HepG2 (cell line): Measurements from ENCODE around the gene LDAH. TPM values are rescaled to one million over a fixed set of nuclear protein-coding genes. Genes with fewer than 3 reads are reported as not detected.

Experiments used
- AGO2 ChIP-seq: fragments of 200-400 bp; formaldehyde crosslinking; optimal IDR thresholded peaks from 2 replicates; pipeline ENCODE3; 2017; ENCODE audit warnings: mild to moderate bottlenecking, low read depth, low read length, moderate library complexity
- CC2D1A ChIP-seq: sonication (generic); formaldehyde crosslinking; IDR thresholded peaks from 2 replicates; pipeline ENCODE4 v1.8.1; 2023; ENCODE audit warnings: mild to moderate bottlenecking, missing genetic modification reagents
- EEA1 ChIP-seq: sonication (generic); formaldehyde crosslinking; IDR thresholded peaks from 2 replicates; pipeline ENCODE4 v1.5.1; 2020; ENCODE audit warnings: mild to moderate bottlenecking, missing genetic modification reagents, borderline replicate concordance
- FOXP1 ChIP-seq, 2 experiments: fragments of 450-650 bp in 1 of 2; IDR thresholded peaks; 2 replicates each; pipeline ENCODE4 v1.6.1; 2017 to 2018; ENCODE audit warnings: antibody characterized with exemption in 1 of 2
- GTF3A ChIP-seq: sonication (generic); formaldehyde crosslinking; conservative IDR thresholded peaks from 2 replicates; pipeline ENCODE4 v1.4.0; 2020; ENCODE audit warnings: mild to moderate bottlenecking, missing genetic modification reagents
- JUND ChIP-seq: sonication (generic); formaldehyde crosslinking; IDR thresholded peaks from 2 replicates; pipeline ENCODE4 v1.8.0; 2022; ENCODE audit warnings: mild to moderate bottlenecking, missing genetic modification reagents
- MAFK ChIP-seq, 2 experiments: IDR thresholded peaks in 1 of 2; conservative IDR thresholded peaks in 1 of 2; 2 replicates each; pipeline ENCODE4 v1.6.1; 2011; ENCODE audit warnings: improper control_type of control experiment in 2 of 2, low read length in 2 of 2
- MAZ ChIP-seq, 2 experiments: sonication (generic) in 1 of 2; formaldehyde crosslinking in 1 of 2; IDR thresholded peaks; 2 replicates each; pipeline versions ENCODE4 v1.5.0 to v1.6.1; 2012 to 2020; ENCODE audit warnings: low read depth in 2 of 2, mild to moderate bottlenecking in 2 of 2, borderline replicate concordance in 1 of 2, improper control_type of control experiment in 1 of 2, low read length in 1 of 2, missing genetic modification reagents in 1 of 2, moderate library complexity in 1 of 2
- NCOA5 ChIP-seq: sonication (generic); formaldehyde crosslinking; IDR thresholded peaks from 2 replicates; pipeline ENCODE4 v1.4.0; 2020; ENCODE audit warnings: missing genetic modification reagents
- SRSF4 ChIP-seq: fragments of 200-400 bp; formaldehyde crosslinking; IDR thresholded peaks from one replicate; pipeline ENCODE4 v1.6.1; 2018; ENCODE audit warnings: mild to moderate bottlenecking, low read depth, low read length, moderate library complexity; ENCODE audit not compliant: poor library complexity, severe bottlenecking
- THAP11 ChIP-seq: IDR thresholded peaks from 2 replicates; pipeline ENCODE4 v1.6.1; 2016; ENCODE audit warnings: missing biosample characterization, missing genetic modification reagents
- TOE1 ChIP-seq: sonication (generic); formaldehyde crosslinking; IDR thresholded peaks from 2 replicates; pipeline ENCODE4 v1.4.0; 2020; ENCODE audit warnings: mild to moderate bottlenecking, missing genetic modification reagents
- ZFP37 ChIP-seq: sonication (generic); formaldehyde crosslinking; IDR thresholded peaks from 2 replicates; pipeline ENCODE4 v1.4.0; 2020; ENCODE audit warnings: missing genetic modification reagents, borderline replicate concordance
- ZNF124 ChIP-seq: sonication (generic); formaldehyde crosslinking; IDR thresholded peaks from 2 replicates; pipeline ENCODE4 v1.4.0; 2020; ENCODE audit warnings: missing genetic modification reagents
- ZNF816 ChIP-seq: sonication (generic); formaldehyde crosslinking; IDR thresholded peaks from 2 replicates; pipeline ENCODE4 v1.8.0; 2022; ENCODE audit warnings: missing genetic modification reagents, mild to moderate bottlenecking, borderline replicate concordance
- polyA plus RNA-seq, 8 experiments: library from polyadenylated mRNA; depleted of rRNA in 3 of 8; stranded (reverse) in 7 of 8; unstranded in 1 of 8; fragments of >200 nt; fragmentation: Illumina TruSeq in 4 of 8; extraction: Trizol in 4 of 8; gene quantifications; 2 replicates each; pipeline versions ENCODE4 v1.2.1 to v1.2.3, GENCODE V29; 2011 to 2016; ENCODE audit warnings: low read depth in 4 of 8, missing spikeins in 1 of 8, mixed read lengths in 1 of 8; ENCODE audit not compliant: insufficient read depth in 1 of 8
- total RNA-seq, 5 experiments: library from RNA; depleted of rRNA; stranded (reverse); fragments of >200 nt; fragmentation: Illumina TruSeq; extraction: Trizol; gene quantifications; 2 replicates each; pipeline ENCODE4 v1.2.3, GENCODE V29; 2016; ENCODE audit warnings: low read depth in 1 of 5
- TF ChIP-seq, protein P1 (sequence below): sonication (generic); formaldehyde crosslinking; IDR thresholded peaks from 2 replicates; pipeline ENCODE4 v1.9.0; 2021; ENCODE audit warnings: missing genetic modification reagents, borderline replicate concordance
- TF ChIP-seq, protein P2 (sequence below): sonication (generic); formaldehyde crosslinking; IDR thresholded peaks from 2 replicates; pipeline ENCODE4 v1.8.1; 2023; ENCODE audit warnings: mild to moderate bottlenecking, moderate library complexity, missing genetic modification reagents
- TF ChIP-seq, protein P3 (sequence below): sonication (generic); formaldehyde crosslinking; IDR thresholded peaks from 2 replicates; pipeline ENCODE4 v1.4.0; 2020; ENCODE audit warnings: missing genetic modification reagents, low read depth, mild to moderate bottlenecking, borderline replicate concordance
- TF ChIP-seq, protein P4 (sequence below): sonication (generic); formaldehyde crosslinking; IDR thresholded peaks from 2 replicates; pipeline ENCODE4 v1.4.0; 2020; ENCODE audit warnings: missing genetic modification reagents

The LDAH gene
- total and polyA plus RNA-seq, 2 of the 13 experiments (the other 11 are each of a cell fraction or from before 2014, with no cell fraction given), result 28.8 to 46.2 TPM

DNA sequence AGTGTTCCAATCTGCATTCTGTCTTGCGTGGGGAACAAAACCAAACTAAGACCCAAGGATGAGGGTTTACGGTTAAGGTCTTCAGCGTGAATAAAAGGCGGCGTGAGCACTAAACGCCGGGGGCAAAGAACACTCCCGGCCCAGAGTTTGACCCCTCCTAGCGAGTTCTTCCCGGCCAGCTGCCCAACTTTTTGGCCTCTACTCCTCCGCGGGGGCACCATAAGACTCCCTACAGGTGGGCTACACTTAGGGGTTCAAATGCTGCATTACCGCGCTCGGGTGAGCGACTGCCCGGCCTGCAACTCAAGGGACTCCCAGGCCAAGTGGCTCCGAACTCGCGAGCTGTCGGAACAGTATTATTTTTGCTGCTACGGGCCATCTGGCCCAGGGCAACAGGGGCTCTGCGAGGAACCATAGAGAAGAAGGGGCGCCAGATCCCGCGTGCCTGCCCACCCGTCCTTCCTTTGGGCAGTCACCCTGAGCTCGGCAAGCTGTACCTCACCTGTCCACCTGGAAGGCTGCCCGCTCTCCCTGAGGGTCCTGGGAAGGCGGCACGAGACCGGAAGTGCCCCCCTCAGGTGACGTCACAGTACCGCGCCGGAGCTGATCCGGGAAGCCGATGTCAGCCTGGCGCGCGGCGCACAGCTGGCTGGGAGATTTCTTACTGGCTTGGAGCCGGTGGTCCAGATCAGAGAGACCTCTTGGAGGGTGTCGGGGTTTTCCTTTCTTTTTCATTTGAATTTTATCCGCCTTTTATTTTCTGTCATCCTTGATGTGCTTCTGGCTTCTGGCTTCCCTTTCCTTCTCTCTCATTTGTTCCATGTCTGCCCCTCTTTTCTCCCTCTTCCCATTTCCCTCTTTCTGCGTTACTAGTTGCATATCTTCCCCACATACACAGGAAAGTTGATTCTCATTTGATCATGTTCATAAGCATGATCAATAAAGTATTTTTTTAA is at the start of gene LDAH (continued):
- TF ChIP-seq GTF3A (CRISPR knock-in tag) (0 out of 2 replicates have a peak, but pooled peaks have one; percentile 41), AGO2 (peak; percentile 82), MAFK (conservative IDR thresholded peaks at IDR 0.05 in 1 of 2, IDR thresholded peaks at IDR 0.05 in 1 of 2; ENCODE audit: low read length in 2 of 2) (no peak), EEA1 (CRISPR knock-in tag) (0 out of 2 replicates have a peak, but pooled peaks have one; percentile 71), MAZ (IDR thresholded peaks at IDR 0.05; ENCODE audit: borderline replicate concordance, low read depth, low read length) (peak; percentile 95), MAZ (CRISPR knock-in tag; IDR thresholded peaks at IDR 0.05; ENCODE audit: low read depth) (peak; percentile 99), ZFP37 (CRISPR knock-in tag) (no peak), ZNF816 (CRISPR knock-in tag) (0 out of 2 replicates have a peak, but pooled peaks have one; percentile 30), CC2D1A (CRISPR knock-in tag) (no peak), SRSF4 (no peak), ZNF124 (CRISPR knock-in tag) (peak; percentile 92), NCOA5 (CRISPR knock-in tag) (no peak), JUND (CRISPR knock-in tag) (0 out of 2 replicates have a peak, but pooled peaks have one; percentile 62), THAP11 (CRISPR knock-in tag) (peak; percentile 96), TOE1 (CRISPR knock-in tag) (0 out of 2 replicates have a peak, but pooled peaks have one; percentile 62), FOXP1 (IDR thresholded peaks at IDR 0.05) (no peak), FOXP1 (CRISPR knock-in tag; IDR thresholded peaks at IDR 0.05) (peak; percentile 49)
- TF ChIP-seq, protein P1, sequence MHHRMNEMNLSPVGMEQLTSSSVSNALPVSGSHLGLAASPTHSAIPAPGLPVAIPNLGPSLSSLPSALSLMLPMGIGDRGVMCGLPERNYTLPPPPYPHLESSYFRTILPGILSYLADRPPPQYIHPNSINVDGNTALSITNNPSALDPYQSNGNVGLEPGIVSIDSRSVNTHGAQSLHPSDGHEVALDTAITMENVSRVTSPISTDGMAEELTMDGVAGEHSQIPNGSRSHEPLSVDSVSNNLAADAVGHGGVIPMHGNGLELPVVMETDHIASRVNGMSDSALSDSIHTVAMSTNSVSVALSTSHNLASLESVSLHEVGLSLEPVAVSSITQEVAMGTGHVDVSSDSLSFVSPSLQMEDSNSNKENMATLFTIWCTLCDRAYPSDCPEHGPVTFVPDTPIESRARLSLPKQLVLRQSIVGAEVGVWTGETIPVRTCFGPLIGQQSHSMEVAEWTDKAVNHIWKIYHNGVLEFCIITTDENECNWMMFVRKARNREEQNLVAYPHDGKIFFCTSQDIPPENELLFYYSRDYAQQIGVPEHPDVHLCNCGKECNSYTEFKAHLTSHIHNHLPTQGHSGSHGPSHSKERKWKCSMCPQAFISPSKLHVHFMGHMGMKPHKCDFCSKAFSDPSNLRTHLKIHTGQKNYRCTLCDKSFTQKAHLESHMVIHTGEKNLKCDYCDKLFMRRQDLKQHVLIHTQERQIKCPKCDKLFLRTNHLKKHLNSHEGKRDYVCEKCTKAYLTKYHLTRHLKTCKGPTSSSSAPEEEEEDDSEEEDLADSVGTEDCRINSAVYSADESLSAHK, result no peak
- TF ChIP-seq, protein P2, sequence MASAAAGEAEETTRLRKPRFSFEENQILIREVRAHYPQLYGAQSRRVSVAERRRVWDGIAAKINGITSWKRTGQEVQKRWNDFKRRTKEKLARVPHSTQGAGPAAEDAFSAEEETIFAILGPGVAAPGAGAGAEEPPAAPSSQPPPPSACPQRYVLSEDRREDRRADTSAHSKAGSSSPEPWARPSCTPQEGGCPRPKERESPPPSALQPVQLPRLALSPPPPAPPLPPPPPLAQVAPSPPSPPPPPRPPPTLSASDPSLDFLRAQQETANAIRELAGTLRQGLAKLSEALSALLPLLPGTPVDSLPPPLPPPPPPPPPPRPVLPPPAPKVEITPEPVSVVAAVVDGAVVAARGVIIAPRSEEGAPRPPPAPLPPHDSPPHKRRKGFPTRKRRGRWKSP (CRISPR knock-in tag), result peak; percentile 74
- TF ChIP-seq, protein P3, sequence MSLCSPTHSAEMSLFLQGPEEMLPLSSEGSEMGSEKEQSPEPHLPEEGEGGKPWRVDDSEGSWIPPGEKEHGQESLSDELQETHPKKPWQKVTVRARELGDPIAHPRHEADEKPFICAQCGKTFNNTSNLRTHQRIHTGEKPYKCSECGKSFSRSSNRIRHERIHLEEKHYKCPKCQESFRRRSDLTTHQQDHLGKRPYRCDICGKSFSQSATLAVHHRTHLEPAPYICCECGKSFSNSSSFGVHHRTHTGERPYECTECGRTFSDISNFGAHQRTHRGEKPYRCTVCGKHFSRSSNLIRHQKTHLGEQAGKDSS (CRISPR knock-in tag), result peak; percentile 93
- TF ChIP-seq, protein P4, sequence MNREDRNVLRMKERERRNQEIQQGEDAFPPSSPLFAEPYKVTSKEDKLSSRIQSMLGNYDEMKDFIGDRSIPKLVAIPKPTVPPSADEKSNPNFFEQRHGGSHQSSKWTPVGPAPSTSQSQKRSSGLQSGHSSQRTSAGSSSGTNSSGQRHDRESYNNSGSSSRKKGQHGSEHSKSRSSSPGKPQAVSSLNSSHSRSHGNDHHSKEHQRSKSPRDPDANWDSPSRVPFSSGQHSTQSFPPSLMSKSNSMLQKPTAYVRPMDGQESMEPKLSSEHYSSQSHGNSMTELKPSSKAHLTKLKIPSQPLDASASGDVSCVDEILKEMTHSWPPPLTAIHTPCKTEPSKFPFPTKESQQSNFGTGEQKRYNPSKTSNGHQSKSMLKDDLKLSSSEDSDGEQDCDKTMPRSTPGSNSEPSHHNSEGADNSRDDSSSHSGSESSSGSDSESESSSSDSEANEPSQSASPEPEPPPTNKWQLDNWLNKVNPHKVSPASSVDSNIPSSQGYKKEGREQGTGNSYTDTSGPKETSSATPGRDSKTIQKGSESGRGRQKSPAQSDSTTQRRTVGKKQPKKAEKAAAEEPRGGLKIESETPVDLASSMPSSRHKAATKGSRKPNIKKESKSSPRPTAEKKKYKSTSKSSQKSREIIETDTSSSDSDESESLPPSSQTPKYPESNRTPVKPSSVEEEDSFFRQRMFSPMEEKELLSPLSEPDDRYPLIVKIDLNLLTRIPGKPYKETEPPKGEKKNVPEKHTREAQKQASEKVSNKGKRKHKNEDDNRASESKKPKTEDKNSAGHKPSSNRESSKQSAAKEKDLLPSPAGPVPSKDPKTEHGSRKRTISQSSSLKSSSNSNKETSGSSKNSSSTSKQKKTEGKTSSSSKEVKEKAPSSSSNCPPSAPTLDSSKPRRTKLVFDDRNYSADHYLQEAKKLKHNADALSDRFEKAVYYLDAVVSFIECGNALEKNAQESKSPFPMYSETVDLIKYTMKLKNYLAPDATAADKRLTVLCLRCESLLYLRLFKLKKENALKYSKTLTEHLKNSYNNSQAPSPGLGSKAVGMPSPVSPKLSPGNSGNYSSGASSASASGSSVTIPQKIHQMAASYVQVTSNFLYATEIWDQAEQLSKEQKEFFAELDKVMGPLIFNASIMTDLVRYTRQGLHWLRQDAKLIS (CRISPR knock-in tag), result no peak
